SU-DHL-6 (cell line): Measurements from ENCODE around the gene PMM2.

Source experiments
- CTCF ChIP-seq: fragments of 200-600 bp; sonication (generic); IDR thresholded peaks from one replicate; pipeline ENCODE4 v1.5.1; 2017; ENCODE audit warnings: antibody characterized with exemption, mild to moderate bottlenecking, low read length, moderate library complexity; ENCODE audit not compliant: insufficient read depth, poor library complexity, severe bottlenecking
- EZH2phosphoT487 ChIP-seq: fragments of 200-600 bp; sonication (generic), shearing (Covaris generic); conservative IDR thresholded peaks from 2 replicates; pipeline ENCODE4 v1.6.1; 2018; ENCODE audit warnings: mild to moderate bottlenecking, antibody characterized with exemption, low read length, moderate library complexity, mixed read lengths

GRCh38 chr16:8872071-8872470 lies 74.4 kb downstream of the PMM2 start:
- TF ChIP-seq CTCF (no peak), EZH2phosphoT487 (no peak)
